Natural killer cell treated with Interleukin-12 subunit alpha and Interleukin-12 subunit beta and Interleukin-15 and Interleukin-18, amount 100 ng/mL, for 72 hours (primary cell): ENCODE measurements around the gene CACNG1. TPM values are rescaled to one million over a fixed set of nuclear protein-coding genes. Genes with fewer than 3 reads are reported as not detected.

Experiments used
- ATAC-seq, 2 donors: fragments of 150-1000 bp; cut with Tn5 transposase in 1 of 2; sonication (Bioruptor Pico), chemical (Tn5 transposase) in 1 of 2; 2 replicates each; pipeline ENCODE4 v1.10.0; 2021
- DNase-seq: peaks from one replicate; pipeline ENCODE4 v3.0.0; 2022; ENCODE audit warnings: low spot score
- H3K27ac Mint-ChIP-seq, 2 donors: 1 replicate in 1 of 2; 2 replicates in 1 of 2; pipeline ENCODE4 v1.8.0; 2022; ENCODE audit warnings: mixed read lengths in 2 of 2, mild to moderate bottlenecking in 1 of 2, moderate library complexity in 1 of 2
- H3K27me3 Mint-ChIP-seq, 2 donors: 1 replicate in 1 of 2; 2 replicates in 1 of 2; pipeline ENCODE4 v1.8.0; 2022; ENCODE audit warnings: mixed read lengths in 2 of 2
- H3K36me3 Mint-ChIP-seq: one replicate; pipeline ENCODE4 v1.8.0; 2022; ENCODE audit warnings: mixed read lengths
- H3K4me1 Mint-ChIP-seq, 2 donors: 1 replicate in 1 of 2; 2 replicates in 1 of 2; pipeline ENCODE4 v1.8.0; 2022; ENCODE audit warnings: low read depth in 2 of 2, mixed read lengths in 2 of 2, mild to moderate bottlenecking in 1 of 2
- H3K4me3 Mint-ChIP-seq: one replicate; pipeline ENCODE4 v1.8.0; 2022; ENCODE audit warnings: mixed read lengths
- H3K9me3 Mint-ChIP-seq: 2 replicates; pipeline ENCODE4 v1.8.0; 2022; ENCODE audit warnings: mixed read lengths
- total RNA-seq, 2 donors: library from RNA; stranded (reverse); gene quantifications; one replicate each; pipeline ENCODE4 v1.2.3, GENCODE V29; 2022

Gene CACNG1
- total RNA-seq, 2 donors from 2014 or later = not detected

GRCh38 chr17:67018471-67019434, 25.6 kb upstream of the CACNG1 start:
- no peaks in the 10 kb centered on the region for H3K9me3 Mint-ChIP-seq
- ATAC-seq = no peak
- peaks cover 0 to 3% of the 10 kb centered on the region in 2 donors for H3K27me3 Mint-ChIP-seq
- no peaks in the 10 kb centered on the region for H3K36me3 Mint-ChIP-seq
- H3K4me3 Mint-ChIP-seq = no peak overlapping the region
- no peaks in the 10 kb centered on the region for H3K4me1 Mint-ChIP-seq
- no peak for DNase-seq
- no peak overlapping the region for H3K27ac Mint-ChIP-seq

- Mint-ChIP-seq H3K4me3 (no peak overlapping the region), H3K36me3 (no peaks in the 10 kb centered on the region), H3K4me1 (no peaks in the 10 kb centered on the region), H3K27me3 (no peaks in the 10 kb centered on the region), H3K27ac (no peak overlapping the region), H3K9me3 (no peaks in the 10 kb centered on the region)
- no peak for ATAC-seq
- DNase-seq = no peak
These were observed 24.5 kb upstream of the CACNG1 start for GRCh38 chr17:67019809-67020208.

GRCh38 chr17:67020293-67020766, 24.0 kb upstream of the CACNG1 start:
- no peaks in the 10 kb centered on the region for H3K9me3 Mint-ChIP-seq
- no peak for ATAC-seq
- no peak overlapping the region for H3K4me3 Mint-ChIP-seq
- no peaks in the 10 kb centered on the region for H3K27me3 Mint-ChIP-seq
- H3K4me1 Mint-ChIP-seq = no peaks in the 10 kb centered on the region
- H3K27ac Mint-ChIP-seq = no peak overlapping the region
- no peaks in the 10 kb centered on the region for H3K36me3 Mint-ChIP-seq
- DNase-seq = no peak

GRCh38 chr17:67021196-67021595, 23.2 kb upstream of the CACNG1 start:
- H3K4me1 Mint-ChIP-seq = no peaks in the 10 kb centered on the region
- ATAC-seq = no peak
- no peaks in the 10 kb centered on the region for H3K9me3 Mint-ChIP-seq
- H3K4me3 Mint-ChIP-seq = no peak overlapping the region
- no peak overlapping the region for H3K27ac Mint-ChIP-seq
- DNase-seq = no peak
- no peaks in the 10 kb centered on the region for H3K27me3 Mint-ChIP-seq
- no peaks in the 10 kb centered on the region for H3K36me3 Mint-ChIP-seq

GRCh38 chr17:67021743-67022450, 22.5 kb upstream of the CACNG1 start:
- no peaks in the 10 kb centered on the region for H3K36me3 Mint-ChIP-seq
- H3K4me1 Mint-ChIP-seq = no peaks in the 10 kb centered on the region
- H3K4me3 Mint-ChIP-seq = no peak overlapping the region
- DNase-seq = no peak
- no peaks in the 10 kb centered on the region for H3K9me3 Mint-ChIP-seq
- no peak overlapping the region for H3K27ac Mint-ChIP-seq
- H3K27me3 Mint-ChIP-seq = no peaks in the 10 kb centered on the region
- no peak for ATAC-seq

GRCh38 chr17:67022451-67022810, 21.9 kb upstream of the CACNG1 start:
- H3K9me3 Mint-ChIP-seq = no peaks in the 10 kb centered on the region
- no peak overlapping the region for H3K27ac Mint-ChIP-seq
- no peaks in the 10 kb centered on the region for H3K4me1 Mint-ChIP-seq
- DNase-seq (no peak), ATAC-seq (no peak)
- H3K36me3 Mint-ChIP-seq = no peaks in the 10 kb centered on the region
- H3K27me3 Mint-ChIP-seq = no peaks in the 10 kb centered on the region
- H3K4me3 Mint-ChIP-seq = no peak overlapping the region

GRCh38 chr17:67024736-67025135, 19.6 kb upstream of the CACNG1 start:
- H3K4me1 Mint-ChIP-seq = no peaks in the 10 kb centered on the region
- DNase-seq = no peak
- H3K27me3 Mint-ChIP-seq = no peaks in the 10 kb centered on the region
- no peak overlapping the region for H3K4me3 Mint-ChIP-seq
- H3K27ac Mint-ChIP-seq = no peak overlapping the region
- no peaks in the 10 kb centered on the region for H3K9me3 Mint-ChIP-seq
- H3K36me3 Mint-ChIP-seq = no peaks in the 10 kb centered on the region
- ATAC-seq = no peak

GRCh38 chr17:67025216-67025792, 19.1 kb upstream of the CACNG1 start:
- Mint-ChIP-seq H3K27me3 (no peaks in the 10 kb centered on the region), H3K36me3 (no peaks in the 10 kb centered on the region), H3K4me3 (no peak overlapping the region), H3K27ac (no peak overlapping the region), H3K9me3 (no peaks in the 10 kb centered on the region), H3K4me1 (no peaks in the 10 kb centered on the region)
- DNase-seq (no peak), ATAC-seq (no peak)

GRCh38 chr17:67026341-67026740, 18.0 kb upstream of the CACNG1 start:
- Mint-ChIP-seq H3K9me3 (no peaks in the 10 kb centered on the region), H3K27me3 (no peaks in the 10 kb centered on the region), H3K4me1 (no peaks in the 10 kb centered on the region), H3K4me3 (no peak overlapping the region), H3K27ac (no peak overlapping the region), H3K36me3 (no peaks in the 10 kb centered on the region)
- DNase-seq (no peak), ATAC-seq (no peak)

GRCh38 chr17:67027031-67027628, 17.2 kb upstream of the CACNG1 start:
- Mint-ChIP-seq H3K36me3 (no peaks in the 10 kb centered on the region), H3K4me1 (no peaks in the 10 kb centered on the region), H3K4me3 (no peak overlapping the region), H3K9me3 (no peaks in the 10 kb centered on the region), H3K27me3 (no peaks in the 10 kb centered on the region), H3K27ac (no peak overlapping the region)
- DNase-seq (no peak), ATAC-seq (no peak)

GRCh38 chr17:67030641-67031040, 13.7 kb upstream of the CACNG1 start:
- Mint-ChIP-seq H3K9me3 (no peaks in the 10 kb centered on the region), H3K4me1 (peaks cover 0 to 3% of the 10 kb centered on the region in 2 donors), H3K27me3 (no peaks in the 10 kb centered on the region), H3K4me3 (no peak overlapping the region), H3K27ac (no peak overlapping the region), H3K36me3 (no peaks in the 10 kb centered on the region)
- ATAC-seq (no peak), DNase-seq (no peak)

GRCh38 chr17:67032382-67032781, 12.0 kb upstream of the CACNG1 start:
- no peaks in the 10 kb centered on the region for H3K36me3 Mint-ChIP-seq
- H3K27me3 Mint-ChIP-seq = peaks cover 0 to 9% of the 10 kb centered on the region in 2 donors
- no peak overlapping the region for H3K4me3 Mint-ChIP-seq
- DNase-seq = no peak
- ATAC-seq = no peak
- H3K9me3 Mint-ChIP-seq = no peaks in the 10 kb centered on the region
- H3K4me1 Mint-ChIP-seq = peaks cover 0 to 3% of the 10 kb centered on the region in 2 donors
- H3K27ac Mint-ChIP-seq = no peak overlapping the region

GRCh38 chr17:67032985-67033384, 11.4 kb upstream of the CACNG1 start:
- Mint-ChIP-seq H3K36me3 (no peaks in the 10 kb centered on the region), H3K27ac (no peak overlapping the region), H3K9me3 (no peaks in the 10 kb centered on the region), H3K4me1 (peaks cover 0 to 3% of the 10 kb centered on the region in 2 donors), H3K4me3 (no peak overlapping the region), H3K27me3 (peaks cover 0 to 9% of the 10 kb centered on the region in 2 donors)
- DNase-seq (no peak), ATAC-seq (no peak)
